ENCODE measurements around the gene CDR2. TPM values are rescaled to one million over a fixed set of nuclear protein-coding genes. Genes with fewer than 3 reads are reported as not detected.

The CDR2 gene
- total and polyA plus RNA-seq, 9 of the 15 experiments (the other 6 are each of a cell fraction or from before 2014, with no cell fraction given) = 4.6 to 30.3 (median 19.9) TPM

GRCh38 chr16:22374311-22375116 is at the start of gene CDR2 (continued):
- TF ChIP-seq ARID4B (CRISPR knock-in tag; IDR thresholded peaks at IDR 0.05) (peak; percentile 63; the same call in 1 of the 2 replicates), ZNF274 (IDR thresholded peaks at IDR 0.05; ENCODE audit: borderline replicate concordance, low read depth, low read length) (no peak), COPS2 (conservative IDR thresholded peaks at IDR 0.05) (no peak), GTF2E2 (tag; IDR thresholded peaks at IDR 0.05) (no peak), ZBTB8A (IDR thresholded peaks at IDR 0.05; ENCODE audit: partially characterized antibody) (no peak), SNIP1 (IDR thresholded peaks at IDR 0.05; ENCODE audit: low read depth) (no peak), POLR2AphosphoS2 (IDR thresholded peaks at IDR 0.05; ENCODE audit: low read length) (no peak), MLLT1 (IDR thresholded peaks at IDR 0.05) (peak in 1 of 2 experiments; percentile 86; a peak in 1 of 4 replicates), ZNF785 (CRISPR knock-in tag; IDR thresholded peaks at IDR 0.05) (no peak), ZBED1 (IDR thresholded peaks at IDR 0.05) (no peak), ARNT (IDR thresholded peaks at IDR 0.05) (no peak), TRIM25 (IDR thresholded peaks at IDR 0.05; ENCODE audit: borderline replicate concordance) (no peak), BCOR (IDR thresholded peaks at IDR 0.05) (peak; percentile 36; the same call in 1 of the 2 replicates), ZBTB26 (CRISPR knock-in tag; IDR thresholded peaks at IDR 0.05) (no peak), HOMEZ (CRISPR knock-in tag; IDR thresholded peaks at IDR 0.05) (no peak), CXXC5 (CRISPR knock-in tag; IDR thresholded peaks at IDR 0.05) (peak; percentile 84), NCOA2 (IDR thresholded peaks at IDR 0.05; ENCODE audit: partially characterized antibody in 2 of 2) (no peak)
